ENCODE results near the gene PRUNE1.

The PRUNE1 gene

GRCh38 chr1:151035167-151035566, 26.9 kb downstream of the PRUNE1 start:
- TF ChIP-seq ESRRG (CRISPR knock-in tag; IDR thresholded peaks at IDR 0.05) = no peak
- no peak for TF ChIP-seq CSDC2 (CRISPR knock-in tag; IDR thresholded peaks at IDR 0.05)
- TF ChIP-seq TSHZ2 (CRISPR knock-in tag; IDR thresholded peaks at IDR 0.05) = no peak
- no peak for TF ChIP-seq RARB (CRISPR knock-in tag; IDR thresholded peaks at IDR 0.05)
- no peak for TF ChIP-seq GLIS3 (CRISPR knock-in tag; IDR thresholded peaks at IDR 0.05)
- TF ChIP-seq TOX (CRISPR knock-in tag; IDR thresholded peaks at IDR 0.05; ENCODE audit: borderline replicate concordance) = no peak
- TF ChIP-seq ZNF565 (CRISPR knock-in tag; conservative IDR thresholded peaks at IDR 0.05; ENCODE audit: low read depth) = no peak
- no peak for TF ChIP-seq CSRNP3 (CRISPR knock-in tag; IDR thresholded peaks at IDR 0.05)
- no peak for TF ChIP-seq ZNF8 (CRISPR knock-in tag; IDR thresholded peaks at IDR 0.05)
- TF ChIP-seq POU6F1 (CRISPR knock-in tag; IDR thresholded peaks at IDR 0.05; ENCODE audit: borderline replicate concordance, low read depth) = no peak
- TF ChIP-seq SNAI2 (CRISPR knock-in tag; IDR thresholded peaks at IDR 0.05) = no peak
- TF ChIP-seq ZFP3 (CRISPR knock-in tag; IDR thresholded peaks at IDR 0.05) = no peak
- no peak for ATAC-seq

GRCh38 chr1:151036356-151036755, 28.1 kb downstream of the PRUNE1 start, which contains the start of gene BNIPL:
Gene BNIPL (plus strand): TSS chr1:151036586. CDS start chr1:151036726, 140 bp downstream.
- no peak for TF ChIP-seq ISL1 (CRISPR knock-in tag; IDR thresholded peaks at IDR 0.05)
- no peak for TF ChIP-seq ZFP30 (CRISPR knock-in tag; IDR thresholded peaks at IDR 0.05)
- no peak for TF ChIP-seq PPARA (CRISPR knock-in tag; IDR thresholded peaks at IDR 0.05; ENCODE audit: borderline replicate concordance)
- TF ChIP-seq ZC3H10 (CRISPR knock-in tag; IDR thresholded peaks at IDR 0.05) = no peak
- no peak for TF ChIP-seq ZNF565 (CRISPR knock-in tag; conservative IDR thresholded peaks at IDR 0.05; ENCODE audit: low read depth)
- no peak for ATAC-seq

GRCh38 chr1:151037032-151037431, 28.8 kb downstream of the PRUNE1 start:
- TF ChIP-seq ESRRG (CRISPR knock-in tag; IDR thresholded peaks at IDR 0.05) (no peak), PPARA (CRISPR knock-in tag; IDR thresholded peaks at IDR 0.05; ENCODE audit: borderline replicate concordance) (no peak), TSHZ2 (CRISPR knock-in tag; IDR thresholded peaks at IDR 0.05) (no peak)
- ATAC-seq = no peak

GRCh38 chr1:151039521-151039920, 31.3 kb downstream of the PRUNE1 start:
- no peak for TF ChIP-seq TCF4 (CRISPR knock-in tag; IDR thresholded peaks at IDR 0.05; ENCODE audit: borderline replicate concordance)
- TF ChIP-seq RARB (CRISPR knock-in tag; IDR thresholded peaks at IDR 0.05) = no peak
- no peak for TF ChIP-seq BACH2 (CRISPR knock-in tag; IDR thresholded peaks at IDR 0.05; ENCODE audit: borderline replicate concordance)
- no peak for TF ChIP-seq PPARA (CRISPR knock-in tag; IDR thresholded peaks at IDR 0.05; ENCODE audit: borderline replicate concordance)
- no peak for TF ChIP-seq ISL1 (CRISPR knock-in tag; IDR thresholded peaks at IDR 0.05)
- ATAC-seq = no peak

- no peak for ATAC-seq
- TF ChIP-seq OSR1 (CRISPR knock-in tag; IDR thresholded peaks at IDR 0.05) = no peak
- TF ChIP-seq POU6F1 (CRISPR knock-in tag; IDR thresholded peaks at IDR 0.05; ENCODE audit: borderline replicate concordance, low read depth) = no peak
- no peak for TF ChIP-seq TOX (CRISPR knock-in tag; IDR thresholded peaks at IDR 0.05; ENCODE audit: borderline replicate concordance)
- no peak for TF ChIP-seq PATZ1 (CRISPR knock-in tag; IDR thresholded peaks at IDR 0.05; ENCODE audit: borderline replicate concordance)
- no peak for TF ChIP-seq BACH2 (CRISPR knock-in tag; IDR thresholded peaks at IDR 0.05; ENCODE audit: borderline replicate concordance)
- TF ChIP-seq TCF4 (CRISPR knock-in tag; IDR thresholded peaks at IDR 0.05; ENCODE audit: borderline replicate concordance) = no peak
- no peak for TF ChIP-seq ZNF70 (CRISPR knock-in tag; IDR thresholded peaks at IDR 0.05)
- no peak for TF ChIP-seq PPARA (CRISPR knock-in tag; IDR thresholded peaks at IDR 0.05; ENCODE audit: borderline replicate concordance)
- TF ChIP-seq ISL1 (CRISPR knock-in tag; IDR thresholded peaks at IDR 0.05) = no peak
- no peak for TF ChIP-seq ZC3H10 (CRISPR knock-in tag; IDR thresholded peaks at IDR 0.05)
- no peak for TF ChIP-seq CSDC2 (CRISPR knock-in tag; IDR thresholded peaks at IDR 0.05)
- no peak for TF ChIP-seq ZFP3 (CRISPR knock-in tag; IDR thresholded peaks at IDR 0.05)
- no peak for TF ChIP-seq SNAI2 (CRISPR knock-in tag; IDR thresholded peaks at IDR 0.05)
Measured at GRCh38 chr1:151043163-151043562, 34.9 kb downstream of the PRUNE1 start.

All from SK-N-SH treated with all-trans-retinoic acid at 6 μM for 48 hours (cell line).